GM18502 (cell line): ENCODE results near the gene CCDC196.
"Not testable (repeated sequence)": the region's sequence is repeated elsewhere in the genome, so short reads cannot be mapped to it uniquely, and the experiment has no call there.

Experiments used
- ATAC-seq: cut with Tn5 transposase; IDR thresholded peaks from one replicate; pipeline ENCODE4 v1.9.1; 2021; ENCODE audit warnings: mild to moderate bottlenecking; ENCODE audit not compliant: unreplicated experiment, poor library complexity

CCDC196 gene

DNA sequence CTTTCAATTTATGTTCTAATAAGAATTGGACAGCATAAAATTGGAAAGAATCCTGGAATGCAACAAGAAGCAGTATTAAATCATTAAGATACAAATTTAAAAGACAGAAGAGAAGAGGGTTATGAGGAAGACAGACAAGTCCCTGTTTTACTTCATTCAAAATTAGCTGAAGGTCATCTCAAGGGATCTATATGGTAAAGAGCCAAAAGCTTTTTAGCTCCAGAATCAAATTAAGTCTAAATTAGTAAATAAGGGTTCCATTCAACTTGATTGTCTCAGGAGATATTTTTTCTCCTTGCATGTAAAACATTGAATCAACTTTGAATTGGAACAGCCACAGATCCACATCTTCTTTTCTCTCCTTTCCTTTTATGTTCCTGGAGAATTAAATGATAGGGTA is 7.6 kb downstream of the CCDC196 start:
- no peak for ATAC-seq

DNA sequence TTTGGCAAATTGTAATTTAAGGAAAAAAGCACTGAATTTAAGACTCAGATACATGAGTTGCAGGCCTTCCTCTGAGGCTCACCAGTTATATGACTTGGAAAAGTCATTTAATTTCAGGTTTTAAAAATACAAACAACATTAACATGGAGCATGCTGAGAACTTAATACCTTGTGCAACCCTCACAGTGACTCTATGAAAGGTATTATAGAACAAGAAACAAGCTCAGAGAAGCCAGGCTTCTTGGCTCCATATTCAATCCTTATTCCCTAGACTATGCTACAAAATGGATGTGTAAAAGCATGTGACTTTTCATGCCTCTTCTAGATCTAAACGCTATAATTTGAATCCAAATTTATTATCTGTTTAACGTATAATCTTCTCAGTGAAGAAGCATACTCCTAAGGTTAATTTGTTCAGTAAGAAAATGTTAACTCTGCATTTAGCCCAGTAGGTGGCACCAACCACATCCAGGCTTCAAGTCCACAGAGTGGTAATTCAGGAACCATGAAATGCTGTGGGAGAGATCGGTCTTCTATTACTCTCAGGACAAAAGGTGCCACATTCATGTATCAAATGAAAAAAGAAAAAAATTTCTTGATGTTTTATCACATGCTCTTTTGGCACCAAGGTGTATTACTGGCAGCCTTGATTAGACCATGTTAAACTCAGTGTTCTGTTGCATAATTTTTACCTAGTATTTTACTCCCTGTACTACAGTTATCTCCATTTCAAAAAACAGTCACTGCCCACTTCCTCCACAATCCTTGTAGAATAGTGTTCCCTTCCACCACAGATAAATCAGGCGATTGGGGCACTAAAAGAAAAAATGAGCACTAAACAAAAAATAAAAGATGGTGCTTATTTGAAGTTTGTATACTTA is 9.3 kb downstream of the CCDC196 start:
- ATAC-seq: peak; percentile 86

GRCh38 chr14:66496188-66496807 is 10.1 kb downstream of the CCDC196 start:
- no peak for ATAC-seq

GRCh38 chr14:66496911-66497310 is 10.7 kb downstream of the CCDC196 start:
- no peak for ATAC-seq

DNA sequence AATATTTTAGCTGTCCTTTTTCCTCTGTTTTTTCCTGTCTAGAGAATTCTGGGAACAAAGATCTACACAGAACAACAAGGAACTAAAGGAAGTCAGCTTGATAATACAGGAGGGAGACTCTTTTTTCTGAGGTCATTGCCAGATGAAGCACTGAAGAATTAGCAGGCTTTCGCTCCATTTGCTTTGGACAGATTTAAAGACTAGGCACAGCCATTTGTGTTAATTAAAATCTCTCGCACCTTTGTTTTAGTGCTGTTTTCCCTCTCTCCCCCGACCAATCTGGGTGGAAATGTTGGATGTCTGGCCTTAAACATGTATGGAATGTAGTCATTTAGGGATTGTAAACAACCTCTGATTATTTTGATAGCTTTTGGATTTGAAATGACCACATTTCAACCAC is 12.1 kb downstream of the CCDC196 start:
- no peak for ATAC-seq

GRCh38 chr14:66501592-66501991 is 15.4 kb downstream of the CCDC196 start:
- ATAC-seq: no peak

- ATAC-seq: not testable (repeated sequence)
Measured at GRCh38 chr14:66502836-66503235, 16.7 kb downstream of the CCDC196 start.

DNA sequence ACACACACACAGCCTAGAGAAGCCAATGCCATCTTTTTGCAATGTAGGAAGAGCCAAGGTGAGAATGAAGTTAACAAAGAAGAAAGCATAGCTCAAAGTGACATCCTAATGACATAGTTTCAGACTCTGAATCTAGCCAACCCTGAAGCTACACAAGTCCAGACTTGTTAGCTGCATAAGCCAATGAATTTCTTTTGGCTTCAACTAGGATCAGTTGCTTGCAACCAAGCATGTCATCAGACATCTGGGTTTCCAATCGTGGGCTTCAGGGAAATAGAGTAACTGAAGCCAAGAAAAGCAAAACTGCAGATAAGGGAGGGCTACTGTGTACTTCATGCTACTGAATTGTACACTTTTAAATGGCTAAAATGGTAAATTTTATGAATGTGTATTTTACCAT is 17.4 kb downstream of the CCDC196 start:
- ATAC-seq: no peak

DNA sequence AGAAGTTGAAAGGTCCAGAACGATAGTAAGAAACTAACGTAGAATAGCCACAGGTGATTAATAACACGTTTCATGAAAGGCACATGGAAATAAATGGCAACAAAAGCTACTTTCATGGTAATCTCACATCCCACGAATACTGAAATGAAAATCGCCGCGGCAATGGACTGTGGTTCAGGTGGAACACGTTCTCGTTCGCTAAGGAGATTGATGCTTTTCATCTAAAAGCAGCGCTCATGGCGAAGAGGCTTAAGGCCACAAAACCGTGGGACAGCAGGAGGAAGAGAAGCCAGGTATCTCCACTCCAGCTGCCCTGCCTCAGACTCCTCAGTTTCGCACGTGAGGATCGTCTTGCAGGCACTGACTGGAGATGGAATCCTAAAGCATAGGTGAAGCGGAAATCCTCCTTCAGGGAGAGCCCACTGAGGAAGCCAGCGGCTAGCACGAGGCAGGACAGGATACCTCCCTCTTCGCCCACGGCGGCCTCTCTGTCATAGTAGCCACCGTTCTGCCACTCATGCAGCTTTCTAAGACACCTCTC is 21.1 kb downstream of the CCDC196 start:
- peak; percentile 19 for ATAC-seq

- peak; percentile 87 for ATAC-seq
Measured at GRCh38 chr14:66507722-66508546, 21.8 kb downstream of the CCDC196 start, which contains the start of gene GPHN. TSS of gene GPHN (plus strand) at chr14:66508147.

- ATAC-seq: no peak
Measured at GRCh38 chr14:66508547-66508845, 22.3 kb downstream of the CCDC196 start.

- peak; percentile 22 for ATAC-seq
Measured at GRCh38 chr14:66508846-66509621, 22.9 kb downstream of the CCDC196 start.

- ATAC-seq: no peak
Measured at GRCh38 chr14:66509874-66510273, 23.7 kb downstream of the CCDC196 start.

DNA sequence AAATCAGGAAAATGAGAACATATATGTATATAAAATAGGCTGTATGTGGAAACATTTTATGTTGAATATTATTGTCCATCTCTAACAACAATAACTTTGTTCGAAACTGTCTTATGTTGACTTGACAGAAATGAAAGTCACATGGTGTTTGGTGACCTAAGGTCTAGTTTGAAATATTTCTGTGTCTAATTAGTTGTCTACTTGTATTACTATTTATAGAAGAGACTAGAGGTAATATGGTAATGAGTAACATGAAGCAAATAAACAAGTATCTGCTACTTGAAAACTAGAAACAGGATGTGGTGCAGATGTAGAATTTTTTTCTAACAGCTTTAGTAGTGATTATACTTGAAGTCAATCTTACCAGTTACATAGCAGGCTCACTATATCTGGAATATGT is 25.7 kb downstream of the CCDC196 start:
- no peak for ATAC-seq

DNA sequence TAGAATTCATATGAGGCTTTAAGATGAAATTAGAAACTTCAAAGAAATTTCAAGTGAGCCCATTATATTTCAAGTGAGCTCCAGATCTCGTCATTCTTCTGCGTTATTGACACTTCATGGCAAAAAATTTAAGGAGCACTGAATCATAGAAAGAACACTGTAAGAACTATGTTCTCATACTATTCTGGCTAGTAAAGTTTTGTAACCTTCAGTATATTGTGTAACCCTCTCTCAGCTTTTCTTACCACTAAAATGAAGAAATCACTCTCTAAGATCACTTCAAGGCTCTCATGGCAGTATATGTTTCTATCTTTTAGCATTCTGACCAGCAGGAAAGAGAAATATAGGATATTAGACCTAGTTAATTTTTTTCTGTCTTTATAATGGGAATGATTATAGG is 28.0 kb downstream of the CCDC196 start:
- no peak for ATAC-seq

GRCh38 chr14:66530526-66530925 is 44.4 kb downstream of the CCDC196 start:
- ATAC-seq: no peak

DNA sequence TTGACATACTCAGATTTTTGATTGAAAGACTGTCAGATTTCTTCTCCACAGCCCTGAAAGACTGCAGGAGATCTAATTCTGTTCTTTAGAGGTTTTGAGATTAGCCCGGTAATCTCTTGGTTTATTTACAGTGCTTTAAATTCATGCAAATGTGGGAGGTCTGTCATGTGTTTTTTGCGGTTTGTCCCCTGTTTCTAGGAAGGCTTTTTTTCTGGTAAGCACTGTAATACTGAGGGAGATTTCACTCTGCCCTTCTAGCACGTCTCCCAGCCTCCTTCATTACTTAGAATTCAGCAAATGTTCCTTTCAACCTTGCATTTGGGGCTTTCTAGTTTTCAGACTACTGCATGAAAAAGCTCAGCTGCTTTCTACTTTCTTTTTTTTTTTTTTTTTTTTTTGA is 52.9 kb downstream of the CCDC196 start:
- no peak for ATAC-seq

- no peak for ATAC-seq
Measured at GRCh38 chr14:66540038-66540437, 53.9 kb downstream of the CCDC196 start.

DNA sequence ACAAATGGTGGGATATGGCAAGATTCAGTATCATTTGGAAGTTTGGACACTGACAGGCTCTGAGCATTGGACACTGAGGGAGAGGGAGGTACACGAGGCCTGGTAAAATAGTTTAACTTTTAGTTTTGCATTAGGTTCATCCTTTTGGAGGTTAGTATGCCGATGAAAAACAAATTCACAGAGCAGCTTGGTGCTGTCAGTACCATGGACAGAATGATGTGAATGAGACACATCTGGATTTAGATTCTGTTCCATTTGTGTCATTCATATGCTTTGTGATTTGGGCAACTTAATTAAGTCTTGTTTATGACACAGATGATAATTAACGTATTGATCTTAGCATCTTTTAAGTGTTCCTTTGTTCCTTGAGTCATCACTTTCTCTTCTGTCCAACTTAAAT is 55.5 kb downstream of the CCDC196 start:
- no peak for ATAC-seq

DNA sequence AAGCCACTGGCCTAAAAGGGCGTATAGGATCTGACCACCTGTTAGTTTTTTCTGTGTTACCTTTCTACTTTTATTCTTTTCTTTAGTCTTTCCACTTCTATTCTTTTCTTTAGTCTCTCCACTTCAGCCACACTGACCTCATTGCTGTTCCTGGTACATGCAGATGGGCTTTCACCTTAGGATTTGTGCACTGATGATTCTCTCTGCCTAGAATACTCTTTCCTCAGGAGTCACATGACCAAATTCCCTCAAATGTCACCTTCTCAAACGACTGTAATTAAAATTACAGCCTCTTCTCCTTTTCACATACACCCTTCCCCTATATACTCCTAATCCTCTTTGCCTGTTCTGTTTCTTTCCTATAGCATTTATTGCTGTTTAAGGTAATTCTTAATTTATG is 57.8 kb downstream of the CCDC196 start:
- no peak for ATAC-seq
